ENCODE measurements around the gene LIMCH1.

- TF ChIP-seq CTCF (IDR thresholded peaks at IDR 0.05): no peak
- TF ChIP-seq REST (IDR thresholded peaks at IDR 0.05; ENCODE audit: low read depth, low read length): no peak
- no peak for TF ChIP-seq FOSL2 (IDR thresholded peaks at IDR 0.05; ENCODE audit: borderline replicate concordance, low read depth)
- TF ChIP-seq, protein P1, sequence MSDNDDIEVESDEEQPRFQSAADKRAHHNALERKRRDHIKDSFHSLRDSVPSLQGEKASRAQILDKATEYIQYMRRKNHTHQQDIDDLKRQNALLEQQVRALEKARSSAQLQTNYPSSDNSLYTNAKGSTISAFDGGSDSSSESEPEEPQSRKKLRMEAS (IDR thresholded peaks at IDR 0.05; ENCODE audit: low read depth): no peak
- no peak for TF ChIP-seq GABPA (IDR thresholded peaks at IDR 0.05; ENCODE audit: low read depth)
- TF ChIP-seq EP300 (IDR thresholded peaks at IDR 0.05; ENCODE audit: borderline replicate concordance in 1 of 2, low read depth in 1 of 2, low read length in 1 of 2): no peak
- TF ChIP-seq JUND (IDR thresholded peaks at IDR 0.05): no peak
- TF ChIP-seq POLR2AphosphoS5 (IDR thresholded peaks at IDR 0.05; ENCODE audit: low read depth, low read length): no peak
- TF ChIP-seq GATA2 (CRISPR knock-in tag; IDR thresholded peaks at IDR 0.05): no peak
- no peak for TF ChIP-seq SMC3 (IDR thresholded peaks at IDR 0.05; ENCODE audit: low read depth, low read length)
- TF ChIP-seq EZH2phosphoT487 (IDR thresholded peaks at IDR 0.05; ENCODE audit: borderline replicate concordance, low read depth): no peak
Observed at GRCh38 chr4:41550308-41550707, 12.4 kb downstream of the LIMCH1 start.
